RWPE2 (cell line): Measurements from ENCODE around the gene CHTF18.

Experiments used
- ATAC-seq: fragments of 200-7000 bp; cut with Tn5 transposase; 3 replicates; pipeline ENCODE4 v1.9.1; 2021; ENCODE audit warnings: low read depth
- DNase-seq: peaks from one replicate; pipeline ENCODE4 v3.0.0-alpha.2; 2020; ENCODE audit warnings: low spot score
- H3K27ac ChIP-seq: fragments of 450-650 bp; 2 replicates; pipeline ENCODE4 v1.5.1; 2017; ENCODE audit warnings: mild to moderate bottlenecking; ENCODE audit not compliant: poor library complexity, severe bottlenecking
- H3K27me3 ChIP-seq: fragments of 250-450 bp; sonication (Bioruptor Pico); 2 replicates; pipeline ENCODE4 v1.5.1; 2021; ENCODE audit warnings: mild to moderate bottlenecking, moderate library complexity; ENCODE audit not compliant: insufficient read depth, poor library complexity, severe bottlenecking
- H3K36me3 ChIP-seq: fragments of 250-450 bp; sonication (Bioruptor Pico); 2 replicates; pipeline ENCODE4 v1.5.1; 2020; ENCODE audit warnings: low read depth, mild to moderate bottlenecking, moderate library complexity
- H3K4me1 ChIP-seq: fragments of 250-450 bp; sonication (Bioruptor Pico); 2 replicates; pipeline ENCODE4 v1.5.1; 2021; ENCODE audit warnings: mild to moderate bottlenecking, moderate library complexity; ENCODE audit not compliant: insufficient read depth, poor library complexity, severe bottlenecking
- H3K4me3 ChIP-seq: fragments of 250-450 bp; sonication (Bioruptor Pico); 2 replicates; pipeline ENCODE4 v1.5.1; 2021; ENCODE audit warnings: mild to moderate bottlenecking, moderate library complexity; ENCODE audit not compliant: severe bottlenecking
- H3K9me3 ChIP-seq: fragments of 250-450 bp; sonication (Bioruptor Pico); 2 replicates; pipeline ENCODE4 v1.5.1; 2021; ENCODE audit warnings: mild to moderate bottlenecking, moderate library complexity; ENCODE audit not compliant: severe bottlenecking
- TF ChIP-seq, protein P1 (sequence below): fragments of 450-650 bp; IDR thresholded peaks from one replicate; pipeline ENCODE4 v1.5.1; 2017; ENCODE audit warnings: mild to moderate bottlenecking, moderate library complexity; ENCODE audit not compliant: poor library complexity, severe bottlenecking

Gene CHTF18

DNA sequence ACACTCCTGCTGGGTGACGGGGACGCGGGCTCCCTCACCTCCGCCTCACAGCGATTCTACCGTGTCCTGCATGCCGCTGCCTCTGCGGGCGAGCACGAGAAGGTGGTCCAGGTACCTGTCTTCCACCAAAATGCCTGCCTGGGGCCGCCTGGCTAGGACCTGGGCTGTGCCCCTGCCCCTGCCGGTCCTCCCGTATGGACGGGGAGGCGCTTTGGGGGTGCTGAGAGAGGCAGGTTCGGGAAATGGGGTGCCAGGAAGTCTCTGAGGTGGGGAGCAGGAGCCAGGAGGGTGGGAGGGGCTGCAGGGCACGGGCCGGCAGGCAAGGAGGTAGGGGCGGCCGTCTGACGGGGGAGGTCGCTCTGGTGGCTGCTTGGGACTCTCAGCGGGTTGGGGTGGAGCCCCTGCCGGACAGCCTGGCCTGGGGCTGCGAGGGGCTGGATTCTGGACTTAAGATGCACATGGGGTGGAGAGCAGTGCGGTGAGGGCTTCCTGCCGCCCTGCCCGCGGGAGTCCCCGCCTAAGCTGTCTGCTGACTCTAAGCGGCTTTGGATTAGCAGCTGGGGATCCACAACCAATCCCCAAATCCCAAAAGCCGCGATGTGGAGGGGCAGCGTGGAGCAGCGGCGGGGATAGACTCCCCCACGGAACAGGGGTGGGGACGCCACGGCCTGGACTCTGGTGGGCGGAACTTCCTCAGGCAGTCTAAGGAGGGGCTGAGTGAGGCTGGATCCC is 5.8 kb downstream of the CHTF18 start:
- peaks cover 33% of the 10 kb centered on the region for H3K36me3 ChIP-seq

DNA sequence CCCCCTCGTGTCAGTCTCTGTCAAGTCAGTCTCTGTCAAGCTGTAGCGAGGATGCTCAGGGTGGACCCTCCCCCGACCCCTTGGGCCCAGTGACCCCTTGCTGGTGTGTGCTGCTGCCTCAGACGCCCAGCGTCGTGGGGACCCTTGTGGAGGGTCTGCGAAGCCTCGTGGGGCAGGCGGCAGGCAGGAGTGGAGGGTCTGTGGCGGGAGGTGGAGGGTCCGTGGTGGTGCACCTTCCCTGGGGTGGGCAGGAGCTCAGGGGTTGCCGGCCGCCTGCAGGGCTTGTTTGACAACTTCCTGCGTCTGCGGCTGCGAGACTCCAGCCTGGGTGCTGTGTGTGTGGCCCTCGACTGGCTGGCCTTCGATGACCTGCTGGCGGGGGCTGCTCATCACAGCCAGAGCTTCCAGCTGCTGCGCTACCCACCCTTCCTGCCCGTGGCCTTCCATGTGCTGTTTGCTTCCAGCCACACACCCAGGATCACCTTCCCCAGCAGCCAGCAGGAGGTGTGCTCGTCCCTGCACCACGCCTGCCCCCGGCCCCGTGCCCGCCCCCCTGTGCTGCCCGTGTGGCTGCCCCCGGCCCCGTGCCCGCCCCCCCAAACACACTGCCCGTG is 6.5 kb downstream of the CHTF18 start:
- Histone ChIP-seq H3K9me3 (no peaks in the 10 kb centered on the region), H3K27me3 (peaks cover 7% of the 10 kb centered on the region), H3K4me3 (no peak overlapping the region), H3K4me1 (peaks cover 4% of the 10 kb centered on the region), H3K27ac (no peak overlapping the region), H3K36me3 (peaks cover 26% of the 10 kb centered on the region)
- DNase-seq (no peak), ATAC-seq (no peak)
- TF ChIP-seq, protein P1, sequence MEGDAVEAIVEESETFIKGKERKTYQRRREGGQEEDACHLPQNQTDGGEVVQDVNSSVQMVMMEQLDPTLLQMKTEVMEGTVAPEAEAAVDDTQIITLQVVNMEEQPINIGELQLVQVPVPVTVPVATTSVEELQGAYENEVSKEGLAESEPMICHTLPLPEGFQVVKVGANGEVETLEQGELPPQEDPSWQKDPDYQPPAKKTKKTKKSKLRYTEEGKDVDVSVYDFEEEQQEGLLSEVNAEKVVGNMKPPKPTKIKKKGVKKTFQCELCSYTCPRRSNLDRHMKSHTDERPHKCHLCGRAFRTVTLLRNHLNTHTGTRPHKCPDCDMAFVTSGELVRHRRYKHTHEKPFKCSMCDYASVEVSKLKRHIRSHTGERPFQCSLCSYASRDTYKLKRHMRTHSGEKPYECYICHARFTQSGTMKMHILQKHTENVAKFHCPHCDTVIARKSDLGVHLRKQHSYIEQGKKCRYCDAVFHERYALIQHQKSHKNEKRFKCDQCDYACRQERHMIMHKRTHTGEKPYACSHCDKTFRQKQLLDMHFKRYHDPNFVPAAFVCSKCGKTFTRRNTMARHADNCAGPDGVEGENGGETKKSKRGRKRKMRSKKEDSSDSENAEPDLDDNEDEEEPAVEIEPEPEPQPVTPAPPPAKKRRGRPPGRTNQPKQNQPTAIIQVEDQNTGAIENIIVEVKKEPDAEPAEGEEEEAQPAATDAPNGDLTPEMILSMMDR: no peak

More for the DNA sequence above, 5.8 kb downstream of the CHTF18 start:
- no peak for ATAC-seq
- H3K4me3 ChIP-seq: no peak overlapping the region
- H3K27ac ChIP-seq: no peak overlapping the region
- no peaks in the 10 kb centered on the region for H3K9me3 ChIP-seq
- peaks cover 4% of the 10 kb centered on the region for H3K4me1 ChIP-seq
- H3K27me3 ChIP-seq: no peaks in the 10 kb centered on the region
- DNase-seq: no peak
- TF ChIP-seq, protein P1: no peak

DNA sequence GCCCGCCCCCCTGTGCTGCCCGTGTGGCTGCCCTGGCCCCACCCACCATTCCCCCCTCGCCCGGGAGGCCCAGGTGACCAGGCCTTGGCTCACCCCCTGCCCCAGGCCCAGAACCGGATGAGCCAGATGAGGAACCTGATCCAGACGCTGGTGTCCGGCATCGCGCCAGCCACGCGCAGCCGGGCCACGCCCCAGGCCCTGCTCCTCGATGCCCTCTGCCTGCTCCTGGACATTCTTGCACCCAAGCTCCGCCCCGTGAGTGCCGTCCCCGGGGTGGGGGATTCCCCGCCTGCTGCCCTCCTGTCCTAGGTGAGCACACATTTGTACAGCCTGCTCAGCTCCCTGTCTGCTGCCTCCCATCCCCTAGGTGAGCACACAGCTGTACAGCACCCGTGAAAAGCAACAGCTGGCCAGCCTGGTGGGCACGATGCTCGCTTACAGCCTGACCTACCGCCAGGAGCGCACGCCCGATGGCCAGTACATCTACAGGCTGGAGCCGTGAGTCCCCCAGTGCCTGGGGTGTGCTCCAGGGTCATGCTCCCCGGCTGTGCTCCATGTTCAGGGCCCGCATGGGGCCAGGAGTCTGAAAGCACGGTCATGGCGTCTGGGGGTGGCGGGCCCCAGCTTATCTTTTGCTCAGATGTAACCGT is 7.3 kb downstream of the CHTF18 start:
- H3K27me3 ChIP-seq: peaks cover 14% of the 10 kb centered on the region
- peak; percentile 92 for DNase-seq
- TF ChIP-seq, protein P1: no peak
- peaks cover 4% of the 10 kb centered on the region for H3K4me1 ChIP-seq
- H3K9me3 ChIP-seq: no peaks in the 10 kb centered on the region
- peak; percentile 69 for ATAC-seq
- H3K27ac ChIP-seq: no peak overlapping the region
- H3K36me3 ChIP-seq: peaks cover 19% of the 10 kb centered on the region
- no peak overlapping the region for H3K4me3 ChIP-seq

DNA sequence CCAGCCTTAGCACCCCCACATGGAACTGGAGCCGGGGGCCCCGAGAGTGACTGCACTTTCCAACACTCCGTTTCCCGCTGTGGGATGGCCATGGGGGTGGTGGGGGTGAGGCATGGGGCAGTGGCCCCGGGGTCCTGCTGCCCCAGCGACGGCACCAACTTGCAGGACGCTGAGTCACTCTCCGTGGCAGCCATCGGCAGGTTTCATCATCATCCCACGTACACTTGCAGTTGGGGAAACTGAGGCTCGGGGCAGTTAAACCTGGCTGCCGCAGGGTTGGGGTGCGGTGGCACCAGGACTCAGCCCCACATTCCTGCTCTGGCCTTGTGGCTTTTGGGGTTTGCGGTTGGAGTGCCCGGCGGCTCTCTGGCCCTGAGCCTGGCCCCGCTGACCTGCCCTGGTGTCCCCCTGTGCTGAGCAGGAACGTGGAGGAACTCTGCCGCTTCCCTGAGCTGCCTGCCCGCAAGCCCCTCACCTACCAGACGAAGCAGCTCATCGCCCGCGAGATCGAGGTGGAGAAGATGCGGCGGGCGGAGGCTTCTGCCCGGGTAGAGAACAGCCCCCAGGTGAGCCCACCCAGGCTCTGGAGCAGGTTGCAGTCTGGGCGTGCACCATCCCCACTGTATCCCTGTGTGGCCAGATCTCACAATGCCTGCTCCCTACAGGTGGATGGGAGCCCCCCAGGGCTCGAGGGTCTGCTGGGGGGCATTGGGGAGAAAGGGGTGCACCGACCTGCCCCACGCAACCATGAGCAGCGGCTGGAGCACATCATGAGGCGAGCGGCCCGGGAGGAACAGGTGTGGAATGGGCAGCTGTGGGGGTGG is 8.1 kb downstream of the CHTF18 start:
- Histone ChIP-seq H3K36me3 (peaks cover 13% of the 10 kb centered on the region), H3K4me3 (no peak overlapping the region), H3K9me3 (no peaks in the 10 kb centered on the region), H3K27me3 (peaks cover 22% of the 10 kb centered on the region), H3K27ac (no peak overlapping the region), H3K4me1 (peaks cover 4% of the 10 kb centered on the region)
- TF ChIP-seq, protein P1: no peak
- ATAC-seq: no peak
- no peak for DNase-seq
